Kidney (tissue), 14 donors: ENCODE measurements around the gene FAM83C. TPM values are rescaled to one million over a fixed set of nuclear protein-coding genes. Genes with fewer than 3 reads are reported as not detected.

Experiments used
- DNase-seq, 5 donors: peaks; one replicate each; pipeline ENCODE4 v3.0.0-alpha.2; 2013 to 2020
- FAIRE-seq: peaks from 2 replicates; lab custom pipeline; 2012; peaks lifted over from hg19 to GRCh38; lab: Jason Lieb, UNC
- H3K27ac ChIP-seq, 2 donors: one replicate each; pipeline ENCODE4 v1.7.0; 2013; ENCODE audit warnings: low read depth in 2 of 2, low read length in 2 of 2, inconsistent platforms in 1 of 2
- H3K27me3 ChIP-seq: one replicate; pipeline ENCODE4 v1.7.1; 2013; ENCODE audit warnings: low read length, inconsistent platforms; ENCODE audit not compliant: control insufficient read depth, insufficient read depth
- H3K36me3 ChIP-seq, 3 donors: one replicate each; pipeline versions ENCODE4 v1.7.0 to v1.7.1; 2013; ENCODE audit warnings: low read length in 3 of 3, control low read depth in 1 of 3, inconsistent platforms in 1 of 3; ENCODE audit not compliant: insufficient read depth in 3 of 3, control insufficient read depth in 2 of 3
- H3K4me1 ChIP-seq, 3 donors: one replicate each; pipeline versions ENCODE4 v1.7.0 to v1.7.1; 2013; ENCODE audit warnings: low read length in 3 of 3, inconsistent platforms in 1 of 3, low read depth in 1 of 3; ENCODE audit not compliant: control insufficient read depth in 2 of 3, insufficient read depth in 2 of 3
- H3K4me3 ChIP-seq, 3 donors: one replicate each; pipeline versions ENCODE4 v1.7.0 to v1.8.1; 2013; ENCODE audit warnings: low read length in 3 of 3, control low read depth in 1 of 3, inconsistent platforms in 1 of 3
- H3K9ac ChIP-seq, 3 donors: one replicate each; pipeline versions ENCODE4 v1.7.0 to v1.7.1; 2013; ENCODE audit warnings: low read length in 3 of 3, control low read depth in 1 of 3, inconsistent platforms in 1 of 3
- H3K9me3 ChIP-seq, 3 donors: one replicate each; pipeline versions ENCODE4 v1.7.0 to v1.7.1; 2013; ENCODE audit warnings: low read length in 3 of 3, control low read depth in 1 of 3, inconsistent platforms in 1 of 3; ENCODE audit not compliant: control insufficient read depth in 2 of 3, insufficient read depth in 1 of 3
- CTCF ChIP-seq: IDR thresholded peaks from 3 replicates; pipeline ENCODE4 v1.5.1; 2012; ENCODE audit warnings: mild to moderate bottlenecking, moderate library complexity, borderline replicate concordance; ENCODE audit not compliant: insufficient read depth; ENCODE audit errors: extremely low read depth
- intact Hi-C: fragments of 100-400 bp; cut with DNase I; formaldehyde crosslinking; loops from one replicate; pipeline ENCODE4 v1.11.1; 2022
- polyA plus RNA-seq: library from polyadenylated mRNA; stranded (reverse); fragments of 350-450 nt; fragmentation: Illumina TruSeq; extraction: RNeasy Lipid Tissue Mini Kit (QIAGEN cat#74804); gene quantifications from one replicate; pipeline ENCODE4 v1.2.3, GENCODE V29; 2014; ENCODE audit warnings: low read depth, low replicate concordance; ENCODE audit not compliant: insufficient read depth
- total RNA-seq: library from RNA; stranded (reverse); fragmentation: NEBNext Ultra II Directional; extraction: Animal tissue kit (Norgen Biotek cat#: 25700); gene quantifications from one replicate; pipeline ENCODE4 v1.2.1, GENCODE V29; 2021
- donor health status: control.
- donor health status: control.
- donor health status: control.
- donor health status: control.
- donor health status: control.
- donor health status: DM: yes; HTN: yes; CAD: no.
- donor health status: Normal renal cell carcinoma (clear cell type).

FAM83C gene
- total and polyA plus RNA-seq, 2 donors from 2014 or later = not detected

- H3K9ac ChIP-seq = no peak overlapping the region
- no peaks in the 10 kb centered on the region for H3K9me3 ChIP-seq
- intact Hi-C loops = no loop called here
- H3K27me3 ChIP-seq = no peaks in the 10 kb centered on the region
- no peak overlapping the region for H3K27ac ChIP-seq
- peaks cover 0 to 20% (median 7%) of the 10 kb centered on the region in 3 donors for H3K4me1 ChIP-seq
- no peak for TF ChIP-seq CTCF
- FAIRE-seq (no peak), DNase-seq (no peak)
- peaks cover 0 to 4% (median 0%) of the 10 kb centered on the region in 3 donors for H3K36me3 ChIP-seq
- H3K4me3 ChIP-seq = no peak overlapping the region
These were observed 27.6 kb upstream of the FAM83C start for GRCh38 chr20:35319871-35320197.

GRCh38 chr20:35319192-35319870 lies 27.1 kb upstream of the FAM83C start:
- DNase-seq (peak in 3 of 5 donors; percentile 29 to 73 (median 63)), FAIRE-seq (no peak)
- Histone ChIP-seq H3K9me3 (no peaks in the 10 kb centered on the region), H3K36me3 (peaks cover 0 to 4% (median 0%) of the 10 kb centered on the region in 3 donors), H3K9ac (no peak overlapping the region), H3K27ac (peak overlapping the region; percentile 10 to 71), H3K27me3 (no peaks in the 10 kb centered on the region), H3K4me1 (peaks cover 0 to 20% (median 7%) of the 10 kb centered on the region in 3 donors), H3K4me3 (no peak overlapping the region)
- TF ChIP-seq CTCF = no peak
- intact Hi-C loops = no loop called here

GRCh38 chr20:35318502-35319157 lies 26.4 kb upstream of the FAM83C start:
- peak in 1 of 5 donors; percentile 45 for DNase-seq
- H3K27me3 ChIP-seq = no peaks in the 10 kb centered on the region
- TF ChIP-seq CTCF = no peak
- FAIRE-seq = no peak
- peaks cover 0 to 4% (median 0%) of the 10 kb centered on the region in 3 donors for H3K36me3 ChIP-seq
- intact Hi-C loops = no loop called here
- H3K9ac ChIP-seq = peak overlapping the region in 1 of 3 donors; percentile 29
- H3K9me3 ChIP-seq = no peaks in the 10 kb centered on the region
- H3K27ac ChIP-seq = peak overlapping the region; percentile 41 to 71
- peaks cover 0 to 20% (median 7%) of the 10 kb centered on the region in 3 donors for H3K4me1 ChIP-seq
- no peak overlapping the region for H3K4me3 ChIP-seq
